ENCODE measurements around the gene TPRX2.

DNA sequence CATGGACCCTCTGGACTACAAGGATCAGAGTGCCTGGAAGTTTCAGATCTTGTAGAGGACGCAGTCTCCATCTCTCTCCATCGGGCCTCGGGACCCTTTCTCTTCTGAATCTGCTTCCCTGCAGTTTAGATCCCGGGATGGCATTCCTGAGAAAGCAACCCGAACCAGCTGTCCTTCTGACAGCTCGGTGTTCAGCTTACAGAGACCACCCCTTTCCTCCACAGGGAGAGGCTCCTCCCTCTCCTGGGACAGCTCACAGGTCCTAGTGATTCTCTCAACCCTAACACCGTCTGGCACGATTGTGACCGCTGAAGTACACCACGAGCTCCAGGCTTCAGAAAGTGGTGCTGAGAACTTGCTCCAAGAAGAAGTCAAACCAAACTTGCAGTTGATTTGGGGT is 19.1 kb upstream of the TPRX2 start:
- TF ChIP-seq, protein P1, sequence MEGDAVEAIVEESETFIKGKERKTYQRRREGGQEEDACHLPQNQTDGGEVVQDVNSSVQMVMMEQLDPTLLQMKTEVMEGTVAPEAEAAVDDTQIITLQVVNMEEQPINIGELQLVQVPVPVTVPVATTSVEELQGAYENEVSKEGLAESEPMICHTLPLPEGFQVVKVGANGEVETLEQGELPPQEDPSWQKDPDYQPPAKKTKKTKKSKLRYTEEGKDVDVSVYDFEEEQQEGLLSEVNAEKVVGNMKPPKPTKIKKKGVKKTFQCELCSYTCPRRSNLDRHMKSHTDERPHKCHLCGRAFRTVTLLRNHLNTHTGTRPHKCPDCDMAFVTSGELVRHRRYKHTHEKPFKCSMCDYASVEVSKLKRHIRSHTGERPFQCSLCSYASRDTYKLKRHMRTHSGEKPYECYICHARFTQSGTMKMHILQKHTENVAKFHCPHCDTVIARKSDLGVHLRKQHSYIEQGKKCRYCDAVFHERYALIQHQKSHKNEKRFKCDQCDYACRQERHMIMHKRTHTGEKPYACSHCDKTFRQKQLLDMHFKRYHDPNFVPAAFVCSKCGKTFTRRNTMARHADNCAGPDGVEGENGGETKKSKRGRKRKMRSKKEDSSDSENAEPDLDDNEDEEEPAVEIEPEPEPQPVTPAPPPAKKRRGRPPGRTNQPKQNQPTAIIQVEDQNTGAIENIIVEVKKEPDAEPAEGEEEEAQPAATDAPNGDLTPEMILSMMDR (IDR thresholded peaks at IDR 0.05), result no peak
- no peak for TF ChIP-seq EZH2 (IDR thresholded peaks at IDR 0.05; ENCODE audit: borderline replicate concordance, insufficient read depth, low read depth, low read length, poor library complexity, severe bottlenecking)
